Measurements from ENCODE around the gene RAPGEF2. TPM values are rescaled to one million over a fixed set of nuclear protein-coding genes. Genes with fewer than 3 reads are reported as not detected.

RAPGEF2 gene
- total and polyA plus RNA-seq, 2 donors from 2014 or later, result 6.9 to 50.6 TPM

- H3K9me3 ChIP-seq (ENCODE audit: control insufficient read depth in 2 of 3, insufficient read depth in 1 of 3, low read length in 3 of 3), result no peaks in the 10 kb centered on the region
- no peak overlapping the region for H3K9ac ChIP-seq (ENCODE audit: low read length in 3 of 3)
- no peak for FAIRE-seq
- no peak for DNase-seq
- H3K36me3 ChIP-seq (ENCODE audit: control insufficient read depth in 2 of 3, insufficient read depth in 3 of 3, low read length in 3 of 3), result no peaks in the 10 kb centered on the region
- intact Hi-C loops (cut with DNase I), result no loop called here
- H3K4me1 ChIP-seq (ENCODE audit: control insufficient read depth in 2 of 3, insufficient read depth in 2 of 3, low read depth in 1 of 3, low read length in 3 of 3), result peaks cover 0 to 1% (median 0%) of the 10 kb centered on the region in 3 donors
- TF ChIP-seq, protein P1, sequence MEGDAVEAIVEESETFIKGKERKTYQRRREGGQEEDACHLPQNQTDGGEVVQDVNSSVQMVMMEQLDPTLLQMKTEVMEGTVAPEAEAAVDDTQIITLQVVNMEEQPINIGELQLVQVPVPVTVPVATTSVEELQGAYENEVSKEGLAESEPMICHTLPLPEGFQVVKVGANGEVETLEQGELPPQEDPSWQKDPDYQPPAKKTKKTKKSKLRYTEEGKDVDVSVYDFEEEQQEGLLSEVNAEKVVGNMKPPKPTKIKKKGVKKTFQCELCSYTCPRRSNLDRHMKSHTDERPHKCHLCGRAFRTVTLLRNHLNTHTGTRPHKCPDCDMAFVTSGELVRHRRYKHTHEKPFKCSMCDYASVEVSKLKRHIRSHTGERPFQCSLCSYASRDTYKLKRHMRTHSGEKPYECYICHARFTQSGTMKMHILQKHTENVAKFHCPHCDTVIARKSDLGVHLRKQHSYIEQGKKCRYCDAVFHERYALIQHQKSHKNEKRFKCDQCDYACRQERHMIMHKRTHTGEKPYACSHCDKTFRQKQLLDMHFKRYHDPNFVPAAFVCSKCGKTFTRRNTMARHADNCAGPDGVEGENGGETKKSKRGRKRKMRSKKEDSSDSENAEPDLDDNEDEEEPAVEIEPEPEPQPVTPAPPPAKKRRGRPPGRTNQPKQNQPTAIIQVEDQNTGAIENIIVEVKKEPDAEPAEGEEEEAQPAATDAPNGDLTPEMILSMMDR (IDR thresholded peaks at IDR 0.05; ENCODE audit: borderline replicate concordance, extremely low read depth, insufficient read depth), result no peak
- H3K27me3 ChIP-seq (ENCODE audit: control insufficient read depth, insufficient read depth, low read length), result no peaks in the 10 kb centered on the region
- H3K27ac ChIP-seq (ENCODE audit: low read depth in 2 of 2, low read length in 2 of 2), result no peak overlapping the region
- H3K4me3 ChIP-seq (ENCODE audit: low read length in 3 of 3), result no peak overlapping the region
Measured at GRCh38 chr4:159209249-159209648, 106.4 kb downstream of the RAPGEF2 start.

DNA sequence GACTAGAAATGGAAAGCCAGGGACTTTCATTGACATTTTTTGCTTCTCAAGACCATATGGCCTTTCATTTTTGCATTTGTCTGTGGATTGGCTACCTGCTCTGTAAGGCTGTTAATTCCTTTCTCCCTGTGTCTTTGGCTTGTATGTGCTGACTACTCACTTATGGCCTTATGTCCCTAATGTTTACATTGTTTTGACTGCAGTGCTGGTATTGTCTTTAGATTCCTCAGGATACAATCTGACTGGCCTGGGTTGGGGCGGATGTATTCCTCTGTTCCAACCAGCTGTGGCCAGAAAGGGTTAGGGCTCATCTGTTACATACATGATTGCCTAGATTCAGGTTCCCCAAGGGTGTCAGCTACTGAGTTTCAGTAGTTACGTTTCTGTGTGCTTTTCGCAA lies 108.1 kb downstream of the RAPGEF2 start:
- no peaks in the 10 kb centered on the region for H3K36me3 ChIP-seq (ENCODE audit: control insufficient read depth in 2 of 3, insufficient read depth in 3 of 3, low read length in 3 of 3)
- no peak for FAIRE-seq
- no peak overlapping the region for H3K9ac ChIP-seq (ENCODE audit: low read length in 3 of 3)
- no peak overlapping the region for H3K27ac ChIP-seq (ENCODE audit: low read depth in 2 of 2, low read length in 2 of 2)
- H3K4me3 ChIP-seq (ENCODE audit: low read length in 3 of 3), result no peak overlapping the region
- no peaks in the 10 kb centered on the region for H3K27me3 ChIP-seq (ENCODE audit: control insufficient read depth, insufficient read depth, low read length)
- H3K4me1 ChIP-seq (ENCODE audit: control insufficient read depth in 2 of 3, insufficient read depth in 2 of 3, low read depth in 1 of 3, low read length in 3 of 3), result no peaks in the 10 kb centered on the region
- TF ChIP-seq, protein P1 (IDR thresholded peaks at IDR 0.05; ENCODE audit: borderline replicate concordance, extremely low read depth, insufficient read depth), result no peak
- DNase-seq, result no peak
- H3K9me3 ChIP-seq (ENCODE audit: control insufficient read depth in 2 of 3, insufficient read depth in 1 of 3, low read length in 3 of 3), result no peaks in the 10 kb centered on the region
- intact Hi-C loops (cut with DNase I), result no loop called here

DNA sequence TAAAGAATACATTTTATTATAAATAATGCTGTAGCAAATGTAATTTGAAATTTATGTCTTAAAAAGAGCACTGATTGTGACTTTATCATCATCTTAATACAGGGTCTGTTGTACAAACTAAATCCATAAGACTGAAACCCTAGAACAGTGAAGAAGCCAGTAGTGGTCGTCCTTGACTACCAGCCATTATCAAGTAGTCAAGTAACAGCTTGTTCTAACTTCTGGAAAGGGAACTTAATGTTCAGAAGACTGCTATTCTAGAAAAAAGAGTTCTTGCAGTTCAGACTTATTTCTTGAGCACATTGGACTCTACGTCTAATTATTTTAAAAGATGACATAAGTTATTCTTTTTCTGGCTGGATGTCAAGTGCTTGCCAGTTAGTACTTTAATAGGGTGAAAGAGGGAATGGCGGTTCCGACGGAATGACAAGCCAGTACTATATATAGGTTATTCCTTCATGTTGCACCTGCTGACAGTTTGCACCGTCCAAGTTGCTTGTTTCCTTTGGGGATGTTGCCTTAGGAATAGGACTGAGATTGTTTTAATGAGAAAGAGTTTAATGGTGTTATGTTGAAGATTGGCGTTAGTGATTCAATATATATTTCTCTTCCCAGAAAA lies 109.9 kb downstream of the RAPGEF2 start:
- DNase-seq (no peak), FAIRE-seq (no peak)
- intact Hi-C loops (cut with DNase I), result no loop called here
- Histone ChIP-seq H3K27ac (ENCODE audit: low read depth in 2 of 2, low read length in 2 of 2) (no peak overlapping the region), H3K36me3 (ENCODE audit: control insufficient read depth in 2 of 3, insufficient read depth in 3 of 3, low read length in 3 of 3) (no peaks in the 10 kb centered on the region), H3K4me3 (ENCODE audit: low read length in 3 of 3) (no peak overlapping the region), H3K27me3 (ENCODE audit: control insufficient read depth, insufficient read depth, low read length) (no peaks in the 10 kb centered on the region), H3K4me1 (ENCODE audit: control insufficient read depth in 2 of 3, insufficient read depth in 2 of 3, low read depth in 1 of 3, low read length in 3 of 3) (no peaks in the 10 kb centered on the region), H3K9ac (ENCODE audit: low read length in 3 of 3) (no peak overlapping the region), H3K9me3 (ENCODE audit: control insufficient read depth in 2 of 3, insufficient read depth in 1 of 3, low read length in 3 of 3) (no peaks in the 10 kb centered on the region)
- TF ChIP-seq, protein P1 (IDR thresholded peaks at IDR 0.05; ENCODE audit: borderline replicate concordance, extremely low read depth, insufficient read depth), result no peak

- intact Hi-C loops (cut with DNase I), result no loop called here
Measured at GRCh38 chr4:159216834-159217233, 114.0 kb downstream of the RAPGEF2 start.

More at GRCh38 chr4:159216834-159217233, 114.0 kb downstream of the RAPGEF2 start:
- H3K27ac ChIP-seq (ENCODE audit: low read depth in 2 of 2, low read length in 2 of 2), result no peak overlapping the region
- no peak overlapping the region for H3K4me3 ChIP-seq (ENCODE audit: low read length in 3 of 3)
- TF ChIP-seq, protein P1 (IDR thresholded peaks at IDR 0.05; ENCODE audit: borderline replicate concordance, extremely low read depth, insufficient read depth), result no peak
- H3K27me3 ChIP-seq (ENCODE audit: control insufficient read depth, insufficient read depth, low read length), result no peaks in the 10 kb centered on the region
- no peak overlapping the region for H3K9ac ChIP-seq (ENCODE audit: low read length in 3 of 3)
- H3K4me1 ChIP-seq (ENCODE audit: control insufficient read depth in 2 of 3, insufficient read depth in 2 of 3, low read depth in 1 of 3, low read length in 3 of 3), result peaks cover 0 to 4% (median under 1%) of the 10 kb centered on the region in 3 donors
- no peak for DNase-seq
- no peaks in the 10 kb centered on the region for H3K36me3 ChIP-seq (ENCODE audit: control insufficient read depth in 2 of 3, insufficient read depth in 3 of 3, low read length in 3 of 3)
- no peak for FAIRE-seq
- no peaks in the 10 kb centered on the region for H3K9me3 ChIP-seq (ENCODE audit: control insufficient read depth in 2 of 3, insufficient read depth in 1 of 3, low read length in 3 of 3)

All from kidney (tissue), 14 donors.